Activated T-cell treated with anti-CD3 and anti-CD28 coated beads, Interleukin-2, amount 50 U/mL, for 72 hours (primary cell): ENCODE measurements around the gene DYRK2. TPM values are rescaled to one million over a fixed set of nuclear protein-coding genes. Genes with fewer than 3 reads are reported as not detected.

Experiments used
- ATAC-seq, 2 donors: fragments of 150-1000 bp; cut with Tn5 transposase; replicated peaks in 1 of 2; 2 replicates each; pipeline ENCODE4 v1.10.0; 2021; ENCODE audit warnings: moderate library complexity in 2 of 2, mild to moderate bottlenecking in 1 of 2
- DNase-seq, 2 donors: peaks; one replicate each; pipeline ENCODE4 v3.0.0; 2021 to 2022; ENCODE audit warnings: mixed read lengths in 1 of 2
- H3K27ac Mint-ChIP-seq: one replicate; pipeline ENCODE4 v1.8.0; 2022; ENCODE audit warnings: mild to moderate bottlenecking, moderate library complexity, mixed read lengths
- H3K27me3 Mint-ChIP-seq: one replicate; pipeline ENCODE4 v1.8.0; 2022; ENCODE audit warnings: low read depth, mixed read lengths
- H3K36me3 Mint-ChIP-seq, 2 donors: one replicate each; pipeline ENCODE4 v1.8.0; 2022; ENCODE audit warnings: mixed read lengths in 2 of 2, mild to moderate bottlenecking in 1 of 2; ENCODE audit not compliant: insufficient read depth in 2 of 2
- H3K4me1 Mint-ChIP-seq: one replicate; pipeline ENCODE4 v1.8.0; 2022; ENCODE audit warnings: low read depth, mixed read lengths
- H3K4me3 Mint-ChIP-seq, 2 donors: one replicate each; pipeline ENCODE4 v1.8.0; 2022; ENCODE audit warnings: mild to moderate bottlenecking in 2 of 2, mixed read lengths in 2 of 2, moderate library complexity in 2 of 2
- H3K9me3 Mint-ChIP-seq, 2 donors: one replicate each; pipeline ENCODE4 v1.8.0; 2022; ENCODE audit warnings: mixed read lengths in 2 of 2
- total RNA-seq, 2 donors: library from RNA; stranded (reverse); gene quantifications; one replicate each; pipeline ENCODE4 v1.2.3, GENCODE V29; 2022

DYRK2 gene
- total RNA-seq, 2 donors from 2014 or later, result 27.3 to 30.3 TPM

DNA sequence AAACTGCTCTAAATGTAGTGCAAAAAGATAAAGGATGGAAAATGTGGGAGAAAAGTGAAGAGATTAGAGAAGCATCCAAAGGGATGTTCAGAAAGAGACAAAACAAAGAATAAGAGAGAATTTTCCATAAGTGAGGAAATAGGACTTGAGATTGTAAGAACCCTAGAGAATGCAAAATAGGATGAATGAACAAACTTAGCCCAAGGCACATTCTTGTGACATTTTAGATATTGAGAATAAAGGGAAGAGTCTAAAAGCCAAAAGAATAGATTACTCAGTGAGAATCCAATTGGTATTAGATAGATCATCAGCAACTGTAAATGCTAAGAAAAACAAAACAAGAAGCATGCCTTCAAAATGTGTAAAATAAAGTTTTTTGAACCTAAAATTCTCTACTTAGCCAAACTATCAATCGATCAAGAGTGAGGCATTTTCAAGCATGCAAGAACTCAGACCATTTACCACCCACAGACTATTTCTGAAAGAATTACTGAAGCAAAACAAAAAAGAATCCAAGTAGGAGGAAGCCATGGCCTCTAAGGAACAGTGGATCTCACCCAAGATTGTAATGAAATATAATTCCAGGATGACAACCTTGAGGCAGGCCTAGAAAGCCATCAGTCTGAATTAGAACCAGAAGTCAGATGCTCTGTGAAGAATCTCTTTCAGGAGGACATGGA is 33.5 kb downstream of the DYRK2 start:
- no peaks in the 10 kb centered on the region for H3K27me3 Mint-ChIP-seq
- no peak for DNase-seq
- no peak for ATAC-seq
- peaks cover 10% of the 10 kb centered on the region for H3K4me1 Mint-ChIP-seq
- H3K4me3 Mint-ChIP-seq, result no peak overlapping the region
- H3K27ac Mint-ChIP-seq, result no peak overlapping the region
- no peaks in the 10 kb centered on the region for H3K9me3 Mint-ChIP-seq
- H3K36me3 Mint-ChIP-seq, result no peaks in the 10 kb centered on the region

DNA sequence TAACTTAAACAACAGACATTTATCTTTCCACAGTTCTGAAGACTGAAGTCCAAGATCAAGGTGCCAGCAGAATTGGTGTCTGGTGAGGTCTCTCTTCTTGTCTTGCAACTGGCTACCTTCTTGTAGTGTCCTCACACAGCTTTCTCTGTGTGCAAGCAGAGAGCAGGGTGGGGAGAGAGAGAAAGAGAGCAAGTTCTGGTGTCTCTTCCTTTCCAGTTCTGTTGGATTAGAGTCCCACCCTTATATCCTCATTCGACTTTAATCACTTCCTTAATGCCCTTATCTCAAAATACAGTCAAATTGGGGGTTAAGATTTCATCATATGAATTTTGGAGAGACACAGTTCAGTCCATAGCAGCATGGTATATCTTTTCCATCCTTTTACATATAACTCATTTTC is 40.8 kb downstream of the DYRK2 start:
- H3K27me3 Mint-ChIP-seq, result peaks cover 6% of the 10 kb centered on the region
- DNase-seq (no peak), ATAC-seq (no peak)
- no peak overlapping the region for H3K4me3 Mint-ChIP-seq
- H3K27ac Mint-ChIP-seq, result no peak overlapping the region
- no peaks in the 10 kb centered on the region for H3K36me3 Mint-ChIP-seq
- H3K4me1 Mint-ChIP-seq, result peaks cover 12% of the 10 kb centered on the region
- H3K9me3 Mint-ChIP-seq, result peaks cover 0 to 3% of the 10 kb centered on the region in 2 donors

DNA sequence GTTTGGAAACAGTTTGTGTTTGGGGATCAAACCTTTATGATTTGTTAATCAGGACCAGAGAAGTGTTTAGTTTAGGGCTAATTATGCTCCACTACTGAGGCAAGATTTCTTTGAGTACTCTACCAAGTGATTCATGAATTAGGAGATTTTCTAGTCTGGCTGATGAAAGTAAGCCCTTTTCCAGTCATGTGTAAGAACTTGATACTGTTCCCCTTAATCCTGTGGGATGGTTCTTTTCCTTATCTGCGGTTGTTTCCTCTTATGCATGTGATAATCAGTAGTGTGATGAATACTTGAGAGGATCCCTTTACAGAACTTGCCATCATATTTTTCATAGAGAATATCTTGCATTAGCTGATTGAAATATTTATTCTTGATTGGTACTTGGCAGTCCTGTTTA is 42.1 kb downstream of the DYRK2 start:
- ATAC-seq (no peak), DNase-seq (no peak)
- Mint-ChIP-seq H3K27me3 (peaks cover 12% of the 10 kb centered on the region), H3K9me3 (peaks cover 0 to 3% of the 10 kb centered on the region in 2 donors), H3K27ac (no peak overlapping the region), H3K4me3 (no peak overlapping the region), H3K4me1 (peaks cover 22% of the 10 kb centered on the region), H3K36me3 (no peaks in the 10 kb centered on the region)

DNA sequence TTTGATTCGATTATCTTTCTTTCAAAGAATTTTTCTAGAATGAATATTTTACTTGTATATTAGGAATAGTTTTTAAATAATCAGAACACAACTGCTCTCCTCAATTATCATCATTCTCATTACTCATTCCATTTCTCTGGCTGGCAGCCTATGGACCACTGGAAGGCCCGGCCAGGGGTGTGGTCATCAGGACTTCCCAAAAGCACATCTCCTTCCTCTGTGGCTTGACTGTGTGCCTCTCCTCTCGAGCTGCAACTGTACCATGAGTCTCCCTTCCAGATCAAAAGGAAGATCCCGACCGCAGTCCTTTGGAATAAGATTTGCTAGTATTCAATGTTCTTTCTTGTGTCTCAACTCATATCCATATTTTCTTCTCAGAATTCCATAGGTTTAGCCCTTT is 42.7 kb downstream of the DYRK2 start:
- Mint-ChIP-seq H3K9me3 (peaks cover 0 to 3% of the 10 kb centered on the region in 2 donors), H3K4me3 (no peak overlapping the region), H3K4me1 (peaks cover 23% of the 10 kb centered on the region), H3K36me3 (no peaks in the 10 kb centered on the region), H3K27ac (no peak overlapping the region), H3K27me3 (peaks cover 12% of the 10 kb centered on the region)
- no peak for ATAC-seq
- no peak for DNase-seq

DNA sequence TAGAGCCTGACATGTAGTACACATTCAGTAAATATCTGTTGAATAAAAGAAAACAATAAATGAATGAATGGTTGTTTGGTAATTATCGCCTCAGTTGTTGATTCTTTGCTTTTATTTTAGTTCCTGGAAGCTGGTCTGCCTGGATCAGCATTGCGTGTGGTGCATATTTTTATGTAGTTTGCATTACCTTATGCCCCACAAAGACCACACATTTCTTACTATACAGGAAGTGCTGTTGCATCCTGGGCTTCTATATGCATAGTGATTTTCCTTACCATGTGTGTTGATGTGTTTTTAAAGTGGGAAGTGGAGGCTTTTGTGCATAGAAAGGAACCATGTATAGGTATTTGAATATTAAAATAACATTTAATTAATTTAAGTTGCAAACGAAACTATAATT is 43.6 kb downstream of the DYRK2 start:
- Mint-ChIP-seq H3K4me3 (no peak overlapping the region), H3K4me1 (peaks cover 27% of the 10 kb centered on the region), H3K9me3 (peaks cover 0 to 3% of the 10 kb centered on the region in 2 donors), H3K27ac (no peak overlapping the region), H3K27me3 (peaks cover 12% of the 10 kb centered on the region), H3K36me3 (no peaks in the 10 kb centered on the region)
- DNase-seq (no peak), ATAC-seq (no peak)

DNA sequence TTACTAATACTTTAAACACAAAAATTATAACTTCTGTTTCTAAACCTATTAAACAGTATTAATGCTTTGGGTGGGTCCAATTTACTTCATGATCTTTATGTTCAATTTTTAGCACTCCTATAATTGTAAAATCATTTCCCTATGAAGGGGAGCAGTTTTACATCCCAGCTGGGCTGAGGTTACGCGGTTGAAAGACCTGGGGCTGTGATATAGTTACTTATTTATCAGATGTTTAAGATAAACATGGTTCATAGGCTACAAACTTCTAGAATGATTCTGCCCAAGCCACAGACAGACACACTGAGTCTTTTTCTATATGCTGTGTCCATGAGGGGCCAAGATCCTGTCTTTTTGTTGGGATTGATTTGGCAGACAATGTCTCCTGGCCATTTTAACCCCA is 44.4 kb downstream of the DYRK2 start:
- no peak for ATAC-seq
- Mint-ChIP-seq H3K9me3 (no peaks in the 10 kb centered on the region), H3K27ac (no peak overlapping the region), H3K4me1 (peaks cover 35% of the 10 kb centered on the region), H3K4me3 (no peak overlapping the region), H3K27me3 (peaks cover 12% of the 10 kb centered on the region), H3K36me3 (no peaks in the 10 kb centered on the region)
- DNase-seq, result no peak

DNA sequence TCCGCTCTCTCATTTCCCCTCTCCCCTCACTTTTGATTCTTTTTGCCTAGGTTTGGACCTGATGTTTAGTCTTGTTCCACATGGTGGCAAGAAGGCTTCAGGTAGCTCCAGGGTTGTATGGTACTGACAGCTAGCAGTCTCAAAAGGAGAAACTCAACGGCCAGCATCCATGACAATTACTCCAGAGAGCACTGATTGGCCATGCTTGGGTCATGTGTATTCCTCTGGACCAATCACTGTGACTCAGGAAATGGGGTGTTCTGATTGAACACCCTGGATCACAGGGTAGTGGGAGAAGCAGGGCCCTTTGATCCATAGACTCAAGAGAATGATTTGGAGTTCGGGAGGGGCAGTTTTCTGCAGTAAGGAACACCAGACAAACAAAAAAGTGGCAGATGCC is 45.3 kb downstream of the DYRK2 start:
- Mint-ChIP-seq H3K9me3 (no peaks in the 10 kb centered on the region), H3K27ac (no peak overlapping the region), H3K4me1 (peaks cover 45% of the 10 kb centered on the region), H3K27me3 (peaks cover 12% of the 10 kb centered on the region), H3K4me3 (no peak overlapping the region), H3K36me3 (no peaks in the 10 kb centered on the region)
- ATAC-seq (no peak), DNase-seq (no peak)

- Mint-ChIP-seq H3K4me3 (no peak overlapping the region), H3K4me1 (peaks cover 50% of the 10 kb centered on the region), H3K27me3 (peaks cover 12% of the 10 kb centered on the region), H3K9me3 (no peaks in the 10 kb centered on the region), H3K27ac (no peak overlapping the region), H3K36me3 (no peaks in the 10 kb centered on the region)
- no peak for ATAC-seq
- DNase-seq, result no peak
Observed at GRCh38 chr12:67694306-67694900, 45.9 kb downstream of the DYRK2 start.

GRCh38 chr12:67695974-67696373 is 47.4 kb downstream of the DYRK2 start:
- no peaks in the 10 kb centered on the region for H3K36me3 Mint-ChIP-seq
- no peak overlapping the region for H3K27ac Mint-ChIP-seq
- H3K27me3 Mint-ChIP-seq, result peaks cover 12% of the 10 kb centered on the region

GRCh38 chr12:67697443-67697842 is 48.9 kb downstream of the DYRK2 start:
- H3K27me3 Mint-ChIP-seq, result peaks cover 12% of the 10 kb centered on the region
- no peaks in the 10 kb centered on the region for H3K9me3 Mint-ChIP-seq
- no peak overlapping the region for H3K27ac Mint-ChIP-seq
- ATAC-seq (no peak), DNase-seq (no peak)
- H3K4me3 Mint-ChIP-seq, result peak overlapping the region; percentile 29 to 56
- peaks cover 56% of the 10 kb centered on the region for H3K4me1 Mint-ChIP-seq
- H3K36me3 Mint-ChIP-seq, result peaks cover 0 to 1% of the 10 kb centered on the region in 2 donors

More at GRCh38 chr12:67695974-67696373, 47.4 kb downstream of the DYRK2 start:
- H3K9me3 Mint-ChIP-seq, result no peaks in the 10 kb centered on the region
- DNase-seq, result no peak
- peaks cover 61% of the 10 kb centered on the region for H3K4me1 Mint-ChIP-seq
- no peak for ATAC-seq
- H3K4me3 Mint-ChIP-seq, result no peak overlapping the region

GRCh38 chr12:67697967-67698366 is 49.4 kb downstream of the DYRK2 start:
- DNase-seq (no peak), ATAC-seq (no peak)
- peaks cover 0 to 3% of the 10 kb centered on the region in 2 donors for H3K36me3 Mint-ChIP-seq
- H3K27ac Mint-ChIP-seq, result no peak overlapping the region
- H3K4me3 Mint-ChIP-seq, result peak overlapping the region; percentile 58 to 64
- H3K9me3 Mint-ChIP-seq, result peaks cover 0 to 1% of the 10 kb centered on the region in 2 donors
- peaks cover 14% of the 10 kb centered on the region for H3K27me3 Mint-ChIP-seq
- H3K4me1 Mint-ChIP-seq, result peaks cover 57% of the 10 kb centered on the region

DNA sequence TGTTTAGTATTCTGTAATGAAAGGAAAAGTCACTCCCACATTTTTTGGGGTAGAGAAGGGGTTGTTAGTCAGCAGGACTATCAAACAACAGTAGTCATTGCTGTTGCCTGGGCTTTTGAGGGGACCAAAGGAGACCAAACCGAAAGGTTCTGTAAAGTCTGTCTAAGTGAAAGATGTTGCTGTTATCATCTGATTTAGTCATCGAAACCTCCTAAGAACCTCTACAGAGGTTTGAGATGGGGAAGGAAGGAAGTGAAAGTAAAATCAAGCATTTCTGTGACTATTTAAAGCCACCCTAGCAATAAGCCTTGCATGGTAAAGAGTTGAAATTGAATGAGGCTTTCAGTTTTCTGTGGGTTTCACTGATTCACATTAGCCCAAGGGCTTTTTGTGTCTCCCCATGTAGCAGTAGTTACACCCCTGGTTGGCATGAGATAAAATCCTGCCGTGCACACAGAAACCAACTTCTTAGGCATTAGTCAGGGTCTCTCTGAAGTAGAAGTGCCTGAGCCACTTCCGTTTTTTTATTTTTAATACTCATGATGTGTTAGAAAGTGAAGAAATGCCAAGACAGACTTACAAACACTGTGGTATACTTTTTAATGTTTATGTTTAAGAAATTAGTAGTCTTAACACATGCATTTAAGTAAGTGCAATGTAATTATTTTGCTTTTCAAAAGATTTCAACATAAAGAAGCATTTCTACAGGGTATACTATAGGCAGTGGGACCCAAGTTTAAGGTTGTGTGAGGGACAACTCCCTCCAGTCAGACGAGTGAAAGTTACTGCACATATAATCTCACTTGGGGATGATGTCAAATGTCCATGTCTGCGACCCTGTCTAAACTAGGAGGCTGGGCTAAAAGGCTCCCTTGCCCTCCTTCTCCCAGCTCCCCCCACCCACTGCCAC is 50.4 kb downstream of the DYRK2 start:
- peaks cover 0 to 3% of the 10 kb centered on the region in 2 donors for H3K9me3 Mint-ChIP-seq
- DNase-seq (peak; percentile 67 to 74), ATAC-seq (peak; percentile 91 to 94)
- peak overlapping the region; percentile 12 for H3K27ac Mint-ChIP-seq
- peak overlapping the region; percentile 58 to 64 for H3K4me3 Mint-ChIP-seq
- H3K4me1 Mint-ChIP-seq, result peaks cover 57% of the 10 kb centered on the region
- H3K36me3 Mint-ChIP-seq, result peaks cover 0 to 3% of the 10 kb centered on the region in 2 donors
- H3K27me3 Mint-ChIP-seq, result peaks cover 20% of the 10 kb centered on the region

DNA sequence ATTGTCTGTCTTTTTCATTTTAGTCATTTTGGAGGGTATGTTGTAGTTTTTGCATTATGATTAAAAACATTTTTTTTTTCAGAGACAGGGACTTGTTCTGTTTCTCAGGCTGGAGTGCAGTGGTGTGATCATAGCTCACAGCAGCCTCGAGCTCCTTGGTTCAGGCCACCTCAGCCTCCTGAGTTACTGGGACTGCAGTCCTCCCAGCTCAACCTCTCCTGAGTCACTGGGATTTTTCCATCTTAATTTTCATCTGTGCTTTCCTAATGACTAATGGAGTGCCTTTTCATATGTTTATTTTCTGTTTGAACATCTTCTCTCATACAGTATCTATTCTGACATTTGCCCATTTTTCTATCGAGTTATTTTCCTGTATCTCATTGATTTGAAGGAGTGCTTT is 52.6 kb downstream of the DYRK2 start:
- H3K4me1 Mint-ChIP-seq, result peaks cover 50% of the 10 kb centered on the region
- ATAC-seq (no peak), DNase-seq (no peak)
- H3K9me3 Mint-ChIP-seq, result peaks cover 0 to 3% of the 10 kb centered on the region in 2 donors
- peaks cover 33% of the 10 kb centered on the region for H3K27me3 Mint-ChIP-seq
- H3K36me3 Mint-ChIP-seq, result peaks cover 0 to 3% of the 10 kb centered on the region in 2 donors
- no peak overlapping the region for H3K4me3 Mint-ChIP-seq
- no peak overlapping the region for H3K27ac Mint-ChIP-seq
